WI38 (cell line): ENCODE measurements around the gene WNT3A.

ENCODE experiments used
- H3K4me3 ChIP-seq: 2 replicates; pipeline ENCODE4 v1.5.1; 2011; ENCODE audit warnings: low read depth, mild to moderate bottlenecking, control low read depth, low read length
- TF ChIP-seq, protein P1 (sequence below): IDR thresholded peaks from 2 replicates; pipeline ENCODE4 v1.5.1; 2012; ENCODE audit warnings: low read depth, mild to moderate bottlenecking, control low read depth, low read length

WNT3A gene

DNA sequence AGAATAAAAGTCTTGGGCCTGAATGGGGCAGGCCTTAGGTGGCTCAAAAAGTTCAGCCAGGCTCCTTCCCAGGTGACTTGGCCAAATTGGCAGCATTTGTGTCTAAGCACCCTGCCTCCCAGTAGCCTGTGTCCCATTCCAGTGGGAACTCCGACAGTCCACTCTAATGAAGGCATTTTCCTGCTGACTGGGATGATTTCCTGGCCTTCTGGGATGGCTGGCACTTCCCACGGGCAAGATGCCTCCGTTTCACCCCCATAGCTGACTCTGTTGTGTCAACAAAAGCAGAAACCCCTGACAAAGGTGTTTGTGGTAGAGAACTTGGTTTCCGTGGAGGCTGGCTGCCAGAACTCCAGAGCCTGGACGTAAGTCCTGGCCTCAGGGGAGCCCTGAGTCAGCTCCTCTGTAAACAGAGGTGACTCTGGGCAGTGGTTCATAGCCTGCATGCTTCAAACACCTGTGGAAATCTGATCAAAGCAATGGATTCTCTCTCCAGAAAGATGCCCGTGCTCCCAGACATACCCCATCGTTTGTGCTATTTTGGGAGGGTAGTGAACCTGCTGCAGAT, 36.6 kb downstream of the WNT3A start:
- TF ChIP-seq, protein P1, sequence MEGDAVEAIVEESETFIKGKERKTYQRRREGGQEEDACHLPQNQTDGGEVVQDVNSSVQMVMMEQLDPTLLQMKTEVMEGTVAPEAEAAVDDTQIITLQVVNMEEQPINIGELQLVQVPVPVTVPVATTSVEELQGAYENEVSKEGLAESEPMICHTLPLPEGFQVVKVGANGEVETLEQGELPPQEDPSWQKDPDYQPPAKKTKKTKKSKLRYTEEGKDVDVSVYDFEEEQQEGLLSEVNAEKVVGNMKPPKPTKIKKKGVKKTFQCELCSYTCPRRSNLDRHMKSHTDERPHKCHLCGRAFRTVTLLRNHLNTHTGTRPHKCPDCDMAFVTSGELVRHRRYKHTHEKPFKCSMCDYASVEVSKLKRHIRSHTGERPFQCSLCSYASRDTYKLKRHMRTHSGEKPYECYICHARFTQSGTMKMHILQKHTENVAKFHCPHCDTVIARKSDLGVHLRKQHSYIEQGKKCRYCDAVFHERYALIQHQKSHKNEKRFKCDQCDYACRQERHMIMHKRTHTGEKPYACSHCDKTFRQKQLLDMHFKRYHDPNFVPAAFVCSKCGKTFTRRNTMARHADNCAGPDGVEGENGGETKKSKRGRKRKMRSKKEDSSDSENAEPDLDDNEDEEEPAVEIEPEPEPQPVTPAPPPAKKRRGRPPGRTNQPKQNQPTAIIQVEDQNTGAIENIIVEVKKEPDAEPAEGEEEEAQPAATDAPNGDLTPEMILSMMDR: no peak

DNA sequence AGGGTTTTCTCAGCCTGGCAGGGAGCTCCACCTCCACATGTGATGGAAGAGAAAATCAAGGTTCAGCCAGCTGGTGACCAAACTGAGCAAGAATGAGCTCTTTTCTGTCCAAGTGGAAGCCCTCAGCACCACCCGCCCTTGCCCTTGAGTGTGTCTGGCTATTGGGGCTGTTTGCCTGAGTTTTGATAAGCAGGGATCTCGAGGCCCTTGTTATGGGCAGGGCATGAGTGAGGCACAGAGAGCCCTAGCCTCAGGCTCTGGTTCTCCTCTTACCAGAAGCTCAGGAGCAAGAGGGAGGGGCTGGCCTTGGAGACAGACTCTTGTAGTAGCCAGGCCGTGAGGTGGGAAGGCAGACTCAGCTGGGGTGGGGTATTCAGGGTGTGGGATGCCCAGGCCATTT, 38.2 kb downstream of the WNT3A start:
- TF ChIP-seq, protein P1: no peak
- no peak overlapping the region for H3K4me3 ChIP-seq

More for the DNA sequence above, 36.6 kb downstream of the WNT3A start:
- no peak overlapping the region for H3K4me3 ChIP-seq

DNA sequence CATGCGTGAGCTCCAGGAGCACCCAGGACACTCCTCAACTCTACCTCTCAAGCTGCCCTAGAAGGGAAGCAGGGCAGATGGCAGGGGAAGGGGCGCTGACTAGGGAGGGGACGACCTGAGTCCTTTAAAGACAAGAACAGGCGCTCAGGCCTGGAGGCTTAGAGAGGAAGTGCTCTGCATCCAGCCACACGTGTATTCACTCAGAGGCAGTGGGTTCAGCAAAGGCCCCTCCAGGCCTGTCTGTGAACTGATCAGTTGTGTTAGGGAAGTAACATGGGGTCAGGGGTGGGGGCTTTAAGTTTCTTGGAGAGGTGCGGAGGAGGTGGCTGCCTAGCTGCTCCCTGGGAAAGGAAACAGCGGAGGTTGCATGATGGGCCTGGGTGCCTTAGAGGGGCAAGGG, 38.6 kb downstream of the WNT3A start:
- no peak overlapping the region for H3K4me3 ChIP-seq

DNA sequence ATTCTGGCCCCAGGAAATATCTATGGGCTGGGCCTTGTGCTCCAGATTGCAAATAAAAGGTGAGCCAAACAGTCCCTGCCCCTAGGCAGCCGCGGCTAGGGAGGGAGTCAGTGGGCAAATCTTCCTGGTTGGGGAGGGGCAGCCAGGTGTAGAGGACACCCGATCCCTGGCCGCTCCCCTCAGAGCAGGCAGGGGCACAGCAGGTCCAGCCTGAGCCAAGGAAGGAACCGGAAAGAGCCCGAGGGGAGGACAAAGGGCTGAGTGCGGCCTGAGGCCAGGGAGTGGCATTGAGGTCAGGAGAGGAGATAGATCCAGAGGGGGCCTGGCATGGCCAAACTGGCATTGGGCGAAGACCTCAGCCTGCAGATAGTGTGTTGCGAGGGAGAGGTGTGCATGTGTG, 39.1 kb downstream of the WNT3A start:
- TF ChIP-seq, protein P1: no peak

More for the DNA sequence above, 38.6 kb downstream of the WNT3A start:
- TF ChIP-seq, protein P1: no peak

DNA sequence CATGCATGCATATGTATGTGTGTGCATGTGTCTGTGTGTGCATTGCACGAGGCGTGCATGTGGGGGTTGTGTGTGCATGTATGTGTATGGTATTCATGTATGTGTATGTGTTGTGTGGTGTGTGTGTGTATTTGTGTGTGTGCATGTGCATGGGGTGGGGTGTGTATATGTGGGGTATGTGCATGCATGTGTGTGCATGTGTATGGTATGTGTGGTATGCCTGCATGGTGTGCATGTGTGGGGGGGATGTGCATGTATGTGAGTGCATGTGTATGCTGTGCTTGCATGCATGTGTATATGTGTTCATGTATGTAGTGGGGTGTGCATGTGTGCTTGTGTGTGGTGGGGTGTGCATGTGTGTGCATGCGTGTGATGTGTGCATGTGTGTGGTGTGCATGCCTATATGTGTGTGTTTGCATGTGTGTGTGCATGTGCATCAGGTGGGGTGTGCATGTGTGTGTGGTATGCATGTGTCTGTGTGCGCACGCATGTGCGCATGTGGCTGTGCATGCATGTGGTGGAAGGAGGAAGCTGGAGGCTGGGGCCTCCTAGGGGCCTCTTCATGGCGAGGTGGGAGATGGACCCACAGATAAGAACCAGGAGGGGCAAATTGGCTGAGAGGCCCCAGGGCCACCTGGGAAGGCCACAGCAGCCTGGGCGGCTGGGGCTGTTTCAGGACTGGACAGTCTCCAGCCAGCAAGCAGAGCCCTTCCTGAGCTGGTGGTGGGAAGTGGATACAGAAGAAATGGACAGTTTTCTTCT, 39.8 kb downstream of the WNT3A start:
- H3K4me3 ChIP-seq: no peak overlapping the region
- TF ChIP-seq, protein P1: no peak

More for the DNA sequence above, 39.1 kb downstream of the WNT3A start:
- no peak overlapping the region for H3K4me3 ChIP-seq

DNA sequence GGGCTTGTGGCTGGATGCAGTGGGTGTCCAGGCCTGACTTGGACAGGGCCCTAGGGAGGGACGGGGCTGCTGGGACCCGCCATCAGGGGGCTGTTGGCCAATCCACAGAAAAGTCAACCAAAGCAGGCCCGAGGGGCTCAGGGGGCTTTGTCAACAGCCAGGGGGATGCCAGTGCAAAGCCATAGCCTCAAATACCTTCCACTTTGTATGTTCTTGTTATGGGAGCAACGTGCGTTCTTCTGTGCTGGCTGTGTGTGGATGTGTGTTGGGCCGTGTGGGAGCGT, 40.3 kb downstream of the WNT3A start:
- TF ChIP-seq, protein P1: no peak
- H3K4me3 ChIP-seq: no peak overlapping the region

- no peak overlapping the region for H3K4me3 ChIP-seq
- TF ChIP-seq, protein P1: no peak
Measured at GRCh38 chr1:228048120-228048519, 41.3 kb downstream of the WNT3A start.
